GM13976 (cell line): Measurements from ENCODE around the gene NAA25.
A peak's percentile ranks its signal among the peaks of the same experiment; 100 is the strongest.

Source experiments
- DNase-seq: peaks from one replicate; pipeline ENCODE4 v3.0.0; 2012; ENCODE audit warnings: low spot score
- in situ Hi-C: fragments of 300-500 bp; cut with MboI; formaldehyde crosslinking; loops from one replicate; pipeline ENCODE4 v1.12.0; 2022; ENCODE audit warnings: low sequenced_read_pairs, mixed read lengths, inconsistent platforms; ENCODE audit not compliant: unreplicated experiment
- TF ChIP-seq, protein P1 (sequence below): IDR thresholded peaks from 2 replicates; pipeline ENCODE4 v1.5.1; 2012; ENCODE audit warnings: borderline replicate concordance, mild to moderate bottlenecking; ENCODE audit not compliant: insufficient read depth; ENCODE audit errors: extremely low read depth, missing control alignments, control extremely low read depth

Gene NAA25

DNA sequence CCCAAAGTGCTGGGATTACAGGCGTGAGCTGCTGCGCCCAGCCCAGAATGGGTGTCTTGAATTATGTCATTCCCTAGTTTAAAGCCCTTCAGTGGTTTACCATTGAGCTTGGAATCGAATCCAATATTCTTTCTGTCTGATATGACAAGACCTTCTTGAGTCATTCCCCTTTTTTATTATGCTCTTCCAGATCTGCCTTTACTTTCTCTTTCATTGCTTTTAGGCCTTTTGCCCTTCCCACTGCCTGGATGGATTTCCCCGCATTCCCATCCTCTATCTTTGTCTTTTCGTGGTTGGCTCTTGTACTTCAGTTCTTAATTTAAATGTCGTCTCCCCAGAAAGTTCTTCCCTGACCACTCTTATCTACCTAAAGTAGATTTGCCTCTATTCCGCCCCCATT, 18.3 kb upstream of the NAA25 start:
- no peak for DNase-seq
- in situ Hi-C loops: no loop called here
- TF ChIP-seq, protein P1, sequence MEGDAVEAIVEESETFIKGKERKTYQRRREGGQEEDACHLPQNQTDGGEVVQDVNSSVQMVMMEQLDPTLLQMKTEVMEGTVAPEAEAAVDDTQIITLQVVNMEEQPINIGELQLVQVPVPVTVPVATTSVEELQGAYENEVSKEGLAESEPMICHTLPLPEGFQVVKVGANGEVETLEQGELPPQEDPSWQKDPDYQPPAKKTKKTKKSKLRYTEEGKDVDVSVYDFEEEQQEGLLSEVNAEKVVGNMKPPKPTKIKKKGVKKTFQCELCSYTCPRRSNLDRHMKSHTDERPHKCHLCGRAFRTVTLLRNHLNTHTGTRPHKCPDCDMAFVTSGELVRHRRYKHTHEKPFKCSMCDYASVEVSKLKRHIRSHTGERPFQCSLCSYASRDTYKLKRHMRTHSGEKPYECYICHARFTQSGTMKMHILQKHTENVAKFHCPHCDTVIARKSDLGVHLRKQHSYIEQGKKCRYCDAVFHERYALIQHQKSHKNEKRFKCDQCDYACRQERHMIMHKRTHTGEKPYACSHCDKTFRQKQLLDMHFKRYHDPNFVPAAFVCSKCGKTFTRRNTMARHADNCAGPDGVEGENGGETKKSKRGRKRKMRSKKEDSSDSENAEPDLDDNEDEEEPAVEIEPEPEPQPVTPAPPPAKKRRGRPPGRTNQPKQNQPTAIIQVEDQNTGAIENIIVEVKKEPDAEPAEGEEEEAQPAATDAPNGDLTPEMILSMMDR: no peak

DNA sequence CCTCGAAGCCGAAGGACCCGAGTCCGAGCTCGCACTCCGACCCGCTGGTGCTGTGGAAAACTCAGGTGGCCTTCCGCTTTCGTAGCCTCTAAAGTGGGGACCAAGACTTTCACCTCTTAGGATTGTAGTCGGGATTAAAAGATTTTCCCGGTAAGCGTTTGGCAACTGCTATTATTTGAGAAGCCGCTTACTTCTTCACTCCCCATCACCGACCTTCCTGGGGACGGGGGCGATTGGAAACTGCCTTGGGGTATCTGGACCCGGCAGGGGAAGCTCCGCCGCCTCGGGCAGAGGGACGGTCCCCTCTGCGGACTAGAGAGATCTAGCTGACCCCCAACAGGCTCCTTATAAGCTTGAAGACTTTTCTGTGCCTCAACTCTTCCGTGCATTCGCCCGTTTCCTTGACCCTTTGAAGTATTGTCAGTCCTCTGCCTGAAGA, 17.4 kb upstream of the NAA25 start:
- in situ Hi-C loops: no loop called here

DNA sequence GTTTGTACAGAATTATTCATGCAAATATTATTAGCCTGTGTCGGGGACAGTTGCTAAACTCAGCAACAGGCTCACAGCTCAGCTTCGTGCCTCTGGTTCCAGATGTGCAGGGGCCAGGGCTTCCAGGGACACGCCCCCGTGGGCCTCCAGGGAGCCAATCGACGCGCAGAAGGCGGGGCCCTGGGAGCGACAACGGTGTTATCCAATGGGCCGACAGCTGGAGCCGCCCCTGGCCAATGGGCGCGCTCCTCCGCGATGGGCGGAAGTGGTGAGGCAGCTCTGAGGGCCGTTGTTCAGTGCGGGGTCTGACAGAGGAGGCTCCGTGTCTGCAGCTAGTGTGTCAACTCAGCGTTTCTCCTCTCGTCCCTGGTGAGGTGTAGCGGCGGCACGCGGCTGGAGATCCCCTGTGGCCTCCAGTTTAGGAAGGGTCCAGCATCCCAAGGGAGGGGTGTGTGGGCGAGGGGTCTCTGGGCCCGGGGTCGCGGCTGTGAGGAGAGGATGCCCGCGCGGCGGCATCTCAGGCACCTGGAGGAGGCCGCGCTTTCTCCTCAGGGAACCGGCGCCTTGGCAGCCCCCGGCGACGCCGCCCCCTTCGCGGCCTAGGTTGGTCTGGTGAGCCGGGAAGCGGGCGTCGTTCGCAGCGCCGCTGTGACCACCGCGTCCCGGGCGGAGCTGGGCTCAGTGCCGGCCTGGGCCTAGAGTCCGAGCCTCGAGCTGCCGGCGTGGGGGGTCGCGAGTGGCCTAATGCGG, 16.8 kb upstream of the NAA25 start, which contains the start of gene TRAFD1:
TRAFD1 (plus strand) TSS at position 311 of the 750 bp plus-strand sequence. CDS start 4,963 bp downstream, outside the sequence.
- in situ Hi-C loops: no loop called here
- DNase-seq: peak; percentile 99
- TF ChIP-seq, protein P1: no peak

More for the DNA sequence above, 17.4 kb upstream of the NAA25 start:
- DNase-seq: no peak
- TF ChIP-seq, protein P1: no peak

DNA sequence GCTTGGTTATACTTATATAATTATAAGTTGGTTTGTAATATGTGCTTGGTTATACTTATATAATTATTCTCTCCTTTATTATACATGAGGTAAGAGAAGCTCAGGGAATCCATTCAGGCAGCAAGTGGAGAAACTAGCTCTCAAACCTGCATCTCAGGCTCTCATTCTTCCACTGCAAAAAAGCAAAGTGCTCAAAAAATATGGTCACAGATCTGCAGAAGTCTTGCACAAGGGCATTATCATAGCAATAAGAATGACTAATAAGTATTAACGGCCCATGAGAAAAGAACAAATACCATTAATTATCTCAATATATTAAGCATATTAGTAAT, 16.3 kb upstream of the NAA25 start:
- DNase-seq: no peak
- TF ChIP-seq, protein P1: no peak
- in situ Hi-C loops: no loop called here

DNA sequence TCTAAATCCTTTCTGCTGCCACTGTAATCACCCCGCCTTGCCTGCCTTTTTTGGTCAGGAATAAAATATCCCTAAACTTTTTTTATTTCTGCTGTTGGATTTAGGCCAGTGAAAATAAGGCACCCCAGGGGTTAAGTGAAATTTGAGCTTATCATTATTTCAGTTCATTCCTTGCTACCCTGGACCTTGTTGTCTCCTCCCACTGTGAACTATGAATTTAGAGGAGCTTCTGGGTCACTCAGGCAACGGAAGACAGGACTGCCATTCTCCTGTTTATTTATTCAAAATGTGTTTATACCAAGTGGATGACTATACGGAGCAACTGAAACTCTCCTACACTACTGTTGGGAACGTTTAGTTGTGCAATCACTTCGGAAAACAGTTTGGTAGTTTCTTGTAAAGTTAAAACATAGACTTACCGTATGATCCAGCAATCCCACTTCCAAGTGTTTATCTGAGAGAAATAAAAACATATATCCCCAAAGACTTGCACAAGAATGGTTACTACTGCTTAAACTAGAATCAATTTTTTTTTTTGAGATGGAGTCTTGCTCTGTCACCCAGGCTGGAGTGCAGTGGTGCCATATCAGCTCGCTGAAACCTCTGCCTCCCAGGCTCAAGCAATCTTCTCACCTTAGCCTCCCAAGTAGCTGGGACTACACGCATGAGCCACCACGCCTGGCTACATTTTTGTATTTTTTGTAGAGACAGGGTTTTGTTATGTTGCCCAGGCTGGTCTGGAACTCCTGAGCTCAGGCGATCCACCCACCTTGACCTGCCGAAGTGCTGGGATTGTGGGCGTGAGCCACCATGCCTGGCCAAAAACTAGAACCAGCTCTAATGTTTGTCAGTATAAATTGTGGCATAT, 14.5 kb upstream of the NAA25 start:
- TF ChIP-seq, protein P1: no peak
- no peak for DNase-seq
- in situ Hi-C loops: no loop called here

DNA sequence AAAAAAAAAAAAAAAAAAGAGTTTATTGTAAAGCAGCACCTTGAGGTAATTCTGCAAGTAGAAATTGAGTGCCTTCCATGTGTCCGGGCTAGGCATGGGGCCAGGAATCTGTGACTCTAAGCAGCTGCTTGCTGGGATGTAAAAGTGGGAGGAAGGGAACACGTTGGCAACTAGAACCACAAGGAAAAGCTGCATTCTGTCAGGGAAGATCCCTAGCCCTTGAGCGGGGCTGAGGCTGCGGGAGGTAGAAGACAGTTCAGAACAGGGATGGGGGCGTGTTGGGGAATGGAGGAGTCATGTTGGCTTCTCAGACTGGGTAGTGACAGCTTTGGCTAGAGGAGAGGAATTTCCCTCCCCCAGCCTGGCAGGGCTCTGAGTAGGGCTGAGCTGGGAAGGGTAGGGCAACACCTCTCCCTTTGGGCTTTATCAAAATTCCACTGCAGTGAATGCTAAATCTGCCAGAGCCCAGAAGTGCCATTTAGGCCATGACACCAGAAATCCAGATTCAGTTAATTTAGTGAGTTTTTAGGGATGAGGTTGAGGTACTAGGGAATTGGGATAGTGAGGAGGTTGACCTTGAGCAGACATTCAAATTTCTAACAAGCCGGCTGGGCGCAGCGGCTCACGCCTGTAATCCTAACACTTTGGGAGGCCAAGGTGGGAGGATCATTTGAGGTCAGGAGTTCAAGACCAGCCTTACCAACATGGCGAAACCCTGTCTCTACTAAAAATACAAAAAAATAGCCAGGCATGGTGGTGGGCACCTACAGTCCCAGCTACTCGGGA, 13.4 kb upstream of the NAA25 start:
- TF ChIP-seq, protein P1: no peak
- no peak for DNase-seq
- in situ Hi-C loops: no loop called here
